Keratinocyte (primary cell): Measurements from ENCODE around the gene KMT2D. TPM values are rescaled to one million over a fixed set of nuclear protein-coding genes. Genes with fewer than 3 reads are reported as not detected.

Source experiments
- DNase-seq: peaks from one replicate; pipeline ENCODE4 v3.0.0-alpha.2; 2011; ENCODE audit warnings: low read depth, missing footprints, low spot score
- FAIRE-seq: peaks from 2 replicates; lab custom pipeline; 2011; peaks lifted over from hg19 to GRCh38; lab: Jason Lieb, UNC
- H2AFZ ChIP-seq: 2 replicates; pipeline ENCODE4 v1.6.0; 2012; ENCODE audit warnings: low read length, control low read depth, inconsistent platforms; ENCODE audit not compliant: control insufficient read depth
- H3K27ac ChIP-seq: 2 replicates; pipeline ENCODE4 v1.5.1; 2011; ENCODE audit warnings: low read length; ENCODE audit not compliant: control insufficient read depth, insufficient read depth
- H3K27me3 ChIP-seq: 3 replicates; pipeline ENCODE4 v1.6.0; 2011; ENCODE audit warnings: low read length; ENCODE audit not compliant: control insufficient read depth, insufficient read depth; ENCODE audit errors: extremely low read depth
- H3K36me3 ChIP-seq, 2 experiments: 2 replicates in 1 of 2; 3 replicates in 1 of 2; pipeline ENCODE4 v1.5.1; 2011; ENCODE audit warnings: low read length in 2 of 2, mild to moderate bottlenecking in 1 of 2; ENCODE audit not compliant: control insufficient read depth in 2 of 2, insufficient read depth in 2 of 2; ENCODE audit errors: extremely low read depth in 1 of 2
- H3K4me1 ChIP-seq: 3 replicates; pipeline ENCODE4 v1.5.1; 2011; ENCODE audit warnings: low read length; ENCODE audit not compliant: control insufficient read depth, insufficient read depth; ENCODE audit errors: extremely low read depth
- H3K4me2 ChIP-seq: 3 replicates; pipeline ENCODE4 v1.6.0; 2011; ENCODE audit warnings: low read depth, low read length; ENCODE audit not compliant: control insufficient read depth, insufficient read depth; ENCODE audit errors: extremely low read depth
- H3K4me3 ChIP-seq, 3 experiments: fragments of 200-600 bp in 1 of 3; sonication (generic) in 1 of 3; 2 replicates in 2 of 3; 3 replicates in 1 of 3; pipeline ENCODE4 v1.5.1; 2011 to 2016; ENCODE audit warnings: low read length in 3 of 3, mild to moderate bottlenecking in 3 of 3, control low read depth in 2 of 3, inconsistent platforms in 1 of 3, low read depth in 1 of 3, mixed read lengths in 1 of 3, mixed run types in 1 of 3, moderate library complexity in 1 of 3; ENCODE audit not compliant: control insufficient read depth in 2 of 3, insufficient read depth in 2 of 3; ENCODE audit errors: extremely low read depth in 1 of 3
- H3K79me2 ChIP-seq: 2 replicates; pipeline ENCODE4 v1.6.0; 2012; ENCODE audit warnings: low read length; ENCODE audit not compliant: control insufficient read depth, insufficient read depth
- H3K9ac ChIP-seq: 3 replicates; pipeline ENCODE4 v1.6.0; 2011; ENCODE audit warnings: low read length; ENCODE audit not compliant: control insufficient read depth, insufficient read depth; ENCODE audit errors: extremely low read depth
- H3K9me1 ChIP-seq: 3 replicates; pipeline ENCODE4 v1.6.0; 2011; ENCODE audit warnings: low read length; ENCODE audit not compliant: control insufficient read depth, insufficient read depth; ENCODE audit errors: extremely low read depth
- H3K9me3 ChIP-seq: 2 replicates; pipeline ENCODE4 v1.5.1; 2012; ENCODE audit warnings: low read depth, low read length; ENCODE audit not compliant: control insufficient read depth
- H4K20me1 ChIP-seq: 3 replicates; pipeline ENCODE4 v1.6.0; 2011; ENCODE audit warnings: low read length; ENCODE audit not compliant: control insufficient read depth, insufficient read depth; ENCODE audit errors: extremely low read depth
- EZH2 ChIP-seq: IDR thresholded peaks from one replicate; pipeline ENCODE4 v1.6.1; 2012; ENCODE audit warnings: inconsistent platforms, mild to moderate bottlenecking, low read length, moderate library complexity
- dilution Hi-C: fragments of 300-500 bp; cut with MboI; formaldehyde crosslinking; loops from one replicate; pipeline ENCODE4 v1.7.0; 2020; ENCODE audit warnings: low sequenced_read_pairs; ENCODE audit not compliant: extremely low pct_ligation_motif_present
- polyA plus RNA-seq, 5 experiments: library from polyadenylated mRNA; depleted of rRNA in 3 of 5; stranded (reverse) in 3 of 5; stranded (forward) in 1 of 5; unstranded in 1 of 5; fragments of >200 nt; gene quantifications; 1 replicate in 1 of 5; 2 replicates in 3 of 5; 3 replicates in 1 of 5; pipeline versions ENCODE4 v1.2.1 to v1.2.3, GENCODE V29; 2011 to 2012; ENCODE audit warnings: missing spikeins in 2 of 5, low read depth in 1 of 5, low replicate concordance in 1 of 5
- TF ChIP-seq, protein P1 (sequence below), 3 experiments: IDR thresholded peaks in 1 of 3; conservative IDR thresholded peaks in 1 of 3; optimal IDR thresholded peaks in 1 of 3; 2 replicates in 2 of 3; 3 replicates in 1 of 3; pipeline versions ENCODE3 to v1.5.1; 2011; ENCODE audit warnings: low read length in 3 of 3, mild to moderate bottlenecking in 3 of 3, moderate library complexity in 2 of 3, control low read depth in 1 of 3, inconsistent platforms in 1 of 3; ENCODE audit not compliant: insufficient read depth in 2 of 3; ENCODE audit errors: extremely low read depth in 1 of 3

The KMT2D gene
- polyA plus RNA-seq, 1 donor (not counting 4 experiments of a cell fraction or from before 2014, with no cell fraction given): 9.8 TPM

DNA sequence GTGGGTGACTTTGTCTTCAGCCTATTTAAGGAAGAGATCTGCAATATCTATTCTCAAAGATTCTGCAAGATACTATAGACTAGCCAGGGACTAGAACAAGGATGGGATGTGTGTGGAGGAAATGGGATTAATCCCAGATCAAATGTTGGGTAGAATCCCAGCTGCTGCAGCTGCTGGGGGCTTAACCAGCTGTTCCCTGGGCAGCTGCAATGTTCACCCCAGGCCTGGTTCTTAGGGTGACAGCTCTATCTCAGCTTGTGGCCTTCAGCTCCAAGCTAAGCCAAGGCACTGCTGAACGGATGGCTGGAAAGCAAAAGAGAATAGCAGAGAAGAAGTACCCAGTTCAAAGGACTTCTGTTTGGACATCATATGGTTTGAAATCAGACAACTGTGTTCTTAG is 19.2 kb upstream of the KMT2D start:
- H3K9me3 ChIP-seq: no peaks in the 10 kb centered on the region
- dilution Hi-C loops: no loop called here
- H3K79me2 ChIP-seq: no peaks in the 10 kb centered on the region
- FAIRE-seq (no peak), DNase-seq (no peak)
- TF ChIP-seq EZH2: no peak
- TF ChIP-seq, protein P1, sequence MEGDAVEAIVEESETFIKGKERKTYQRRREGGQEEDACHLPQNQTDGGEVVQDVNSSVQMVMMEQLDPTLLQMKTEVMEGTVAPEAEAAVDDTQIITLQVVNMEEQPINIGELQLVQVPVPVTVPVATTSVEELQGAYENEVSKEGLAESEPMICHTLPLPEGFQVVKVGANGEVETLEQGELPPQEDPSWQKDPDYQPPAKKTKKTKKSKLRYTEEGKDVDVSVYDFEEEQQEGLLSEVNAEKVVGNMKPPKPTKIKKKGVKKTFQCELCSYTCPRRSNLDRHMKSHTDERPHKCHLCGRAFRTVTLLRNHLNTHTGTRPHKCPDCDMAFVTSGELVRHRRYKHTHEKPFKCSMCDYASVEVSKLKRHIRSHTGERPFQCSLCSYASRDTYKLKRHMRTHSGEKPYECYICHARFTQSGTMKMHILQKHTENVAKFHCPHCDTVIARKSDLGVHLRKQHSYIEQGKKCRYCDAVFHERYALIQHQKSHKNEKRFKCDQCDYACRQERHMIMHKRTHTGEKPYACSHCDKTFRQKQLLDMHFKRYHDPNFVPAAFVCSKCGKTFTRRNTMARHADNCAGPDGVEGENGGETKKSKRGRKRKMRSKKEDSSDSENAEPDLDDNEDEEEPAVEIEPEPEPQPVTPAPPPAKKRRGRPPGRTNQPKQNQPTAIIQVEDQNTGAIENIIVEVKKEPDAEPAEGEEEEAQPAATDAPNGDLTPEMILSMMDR (optimal IDR thresholded peaks at IDR 0.05 in 1 of 3, IDR thresholded peaks at IDR 0.05 in 1 of 3, conservative IDR thresholded peaks at IDR 0.05 in 1 of 3; ENCODE audit: extremely low read depth in 1 of 3, insufficient read depth in 2 of 3, low read length in 3 of 3): no peak
- no peaks in the 10 kb centered on the region for H3K27me3 ChIP-seq
- no peaks in the 10 kb centered on the region for H3K4me1 ChIP-seq
- no peak overlapping the region for H3K27ac ChIP-seq
- no peak overlapping the region for H3K9ac ChIP-seq
- H2AFZ ChIP-seq: no peak overlapping the region
- no peak overlapping the region for H3K4me3 ChIP-seq
- H3K36me3 ChIP-seq: no peaks in the 10 kb centered on the region
- H3K4me2 ChIP-seq: no peak overlapping the region
- no peaks in the 10 kb centered on the region for H4K20me1 ChIP-seq
- H3K9me1 ChIP-seq: no peaks in the 10 kb centered on the region

DNA sequence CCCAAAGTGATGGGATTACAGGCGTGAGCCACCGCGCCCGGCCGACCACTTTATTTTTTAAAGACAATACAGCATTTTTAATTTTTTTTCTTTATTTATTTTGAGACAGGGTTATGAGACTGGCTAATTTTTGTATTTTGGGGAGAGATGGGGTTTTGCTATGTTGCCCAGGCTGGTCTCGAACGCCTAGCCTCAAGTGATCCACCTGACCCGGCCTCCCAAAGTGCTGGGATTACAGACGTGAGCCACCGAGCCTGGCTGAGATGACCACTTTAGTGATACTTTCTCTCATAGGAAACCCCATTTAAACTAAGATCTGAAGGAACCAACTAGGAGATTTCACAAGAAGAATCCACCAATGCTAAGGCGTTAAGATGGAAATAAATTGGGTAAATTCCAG is 10.4 kb upstream of the KMT2D start:
- TF ChIP-seq, protein P1 (optimal IDR thresholded peaks at IDR 0.05 in 1 of 3, IDR thresholded peaks at IDR 0.05 in 1 of 3, conservative IDR thresholded peaks at IDR 0.05 in 1 of 3; ENCODE audit: extremely low read depth in 1 of 3, insufficient read depth in 2 of 3, low read length in 3 of 3): no peak
- TF ChIP-seq EZH2: no peak
- peaks cover 8% of the 10 kb centered on the region for H3K4me1 ChIP-seq
- no peak overlapping the region for H3K4me3 ChIP-seq
- FAIRE-seq (no peak), DNase-seq (no peak)
- no peaks in the 10 kb centered on the region for H4K20me1 ChIP-seq
- dilution Hi-C loops: no loop called here
- no peaks in the 10 kb centered on the region for H3K79me2 ChIP-seq
- no peak overlapping the region for H3K27ac ChIP-seq
- no peaks in the 10 kb centered on the region for H3K27me3 ChIP-seq
- H2AFZ ChIP-seq: no peak overlapping the region
- H3K9ac ChIP-seq: no peak overlapping the region
- H3K9me3 ChIP-seq: no peaks in the 10 kb centered on the region
- H3K4me2 ChIP-seq: no peak overlapping the region
- H3K36me3 ChIP-seq: no peaks in the 10 kb centered on the region
- no peaks in the 10 kb centered on the region for H3K9me1 ChIP-seq
